ENCODE measurements around the gene BAHCC1.

DNA sequence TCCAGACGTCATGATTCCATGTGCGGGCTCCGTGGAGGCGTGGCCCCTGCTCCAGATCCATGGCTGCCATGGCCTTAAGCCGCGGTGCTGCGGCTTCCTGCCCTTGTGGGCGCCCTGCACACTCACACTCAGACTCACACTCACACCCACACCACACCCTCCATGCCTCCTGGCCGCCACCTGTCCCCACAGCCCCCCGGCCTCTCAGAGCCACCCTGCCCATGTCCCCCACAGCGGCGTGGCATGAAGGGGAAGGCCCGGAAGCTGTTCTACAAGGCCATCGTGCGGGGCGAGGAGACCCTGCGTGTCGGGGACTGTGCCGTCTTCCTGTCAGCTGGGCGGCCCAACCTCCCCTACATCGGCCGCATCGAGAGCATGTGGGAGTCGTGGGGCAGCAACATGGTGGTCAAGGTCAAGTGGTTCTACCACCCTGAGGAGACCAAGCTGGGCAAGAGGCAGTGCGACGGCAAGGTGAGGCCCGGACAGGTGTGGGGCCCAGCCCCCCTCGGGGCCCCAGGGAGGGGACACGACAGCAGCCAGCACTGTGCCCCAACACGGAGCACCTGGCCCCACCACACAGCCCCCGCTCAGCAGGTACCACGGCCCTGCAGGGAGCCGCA, 67.4 kb downstream of the BAHCC1 start:
- TF ChIP-seq POLR2A (IDR thresholded peaks at IDR 0.05) (no peak), EP300 (IDR thresholded peaks at IDR 0.05) (no peak), POLR2AphosphoS5 (IDR thresholded peaks at IDR 0.05) (no peak)
- TF ChIP-seq, protein P1, sequence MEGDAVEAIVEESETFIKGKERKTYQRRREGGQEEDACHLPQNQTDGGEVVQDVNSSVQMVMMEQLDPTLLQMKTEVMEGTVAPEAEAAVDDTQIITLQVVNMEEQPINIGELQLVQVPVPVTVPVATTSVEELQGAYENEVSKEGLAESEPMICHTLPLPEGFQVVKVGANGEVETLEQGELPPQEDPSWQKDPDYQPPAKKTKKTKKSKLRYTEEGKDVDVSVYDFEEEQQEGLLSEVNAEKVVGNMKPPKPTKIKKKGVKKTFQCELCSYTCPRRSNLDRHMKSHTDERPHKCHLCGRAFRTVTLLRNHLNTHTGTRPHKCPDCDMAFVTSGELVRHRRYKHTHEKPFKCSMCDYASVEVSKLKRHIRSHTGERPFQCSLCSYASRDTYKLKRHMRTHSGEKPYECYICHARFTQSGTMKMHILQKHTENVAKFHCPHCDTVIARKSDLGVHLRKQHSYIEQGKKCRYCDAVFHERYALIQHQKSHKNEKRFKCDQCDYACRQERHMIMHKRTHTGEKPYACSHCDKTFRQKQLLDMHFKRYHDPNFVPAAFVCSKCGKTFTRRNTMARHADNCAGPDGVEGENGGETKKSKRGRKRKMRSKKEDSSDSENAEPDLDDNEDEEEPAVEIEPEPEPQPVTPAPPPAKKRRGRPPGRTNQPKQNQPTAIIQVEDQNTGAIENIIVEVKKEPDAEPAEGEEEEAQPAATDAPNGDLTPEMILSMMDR (IDR thresholded peaks at IDR 0.05): no peak
